CD14-positive monocyte (primary cell): ENCODE data around the gene GTF2H2. TPM values are rescaled to one million over a fixed set of nuclear protein-coding genes. Genes with fewer than 3 reads are reported as not detected.

Source experiments
- DNase-seq, 3 donors: peaks; one replicate each; pipeline ENCODE4 v3.0.0-alpha.2; 2011 to 2022
- H2AFZ ChIP-seq: 2 replicates; pipeline ENCODE4 v1.6.0; 2012; ENCODE audit warnings: mild to moderate bottlenecking, low read depth, low read length, inconsistent platforms; ENCODE audit not compliant: insufficient read depth, poor library complexity, severe bottlenecking
- H3K27ac ChIP-seq, 2 donors: 1 replicate in 1 of 2; 2 replicates in 1 of 2; pipeline ENCODE4 v1.5.1; 2012 to 2013; ENCODE audit warnings: low read length in 2 of 2, control low read depth in 1 of 2, inconsistent platforms in 1 of 2, low read depth in 1 of 2, mild to moderate bottlenecking in 1 of 2
- H3K27me3 ChIP-seq, 2 donors: one replicate each; pipeline versions ENCODE4 v1.6.0 to v1.6.1; 2011 to 2013; ENCODE audit warnings: low read length in 2 of 2; ENCODE audit not compliant: control insufficient read depth in 2 of 2, insufficient read depth in 2 of 2
- H3K36me3 ChIP-seq, 2 donors: replicated peaks in 1 of 2; 1 replicate in 1 of 2; 2 replicates in 1 of 2; pipeline versions ENCODE4 v1.5.1 to v1.6.1; 2012 to 2013; ENCODE audit warnings: low read length in 2 of 2, control low read depth in 1 of 2, inconsistent platforms in 1 of 2, mild to moderate bottlenecking in 1 of 2; ENCODE audit not compliant: insufficient read depth in 2 of 2, control insufficient read depth in 1 of 2
- H3K4me1 ChIP-seq, 2 donors: 1 replicate in 1 of 2; 2 replicates in 1 of 2; pipeline versions ENCODE4 v1.5.1 to v1.6.1; 2012 to 2013; ENCODE audit warnings: low read length in 2 of 2, control low read depth in 1 of 2, inconsistent platforms in 1 of 2, mild to moderate bottlenecking in 1 of 2, moderate library complexity in 1 of 2; ENCODE audit not compliant: insufficient read depth in 2 of 2, control insufficient read depth in 1 of 2
- H3K4me2 ChIP-seq: replicated peaks from 2 replicates; pipeline ENCODE3; 2012; ENCODE audit warnings: low read length, moderate library complexity, mild to moderate bottlenecking; ENCODE audit not compliant: poor library complexity, severe bottlenecking; ENCODE audit errors: extremely low read depth
- H3K4me3 ChIP-seq, 3 experiments: fragments of 200-600 bp in 1 of 3; sonication (generic) in 1 of 3; replicated peaks in 1 of 3; 1 replicate in 2 of 3; 2 replicates in 1 of 3; pipeline ENCODE4 v1.5.1; 2011 to 2013; ENCODE audit warnings: low read length in 3 of 3, mild to moderate bottlenecking in 3 of 3, control low read depth in 2 of 3, low read depth in 2 of 3, inconsistent platforms in 1 of 3, moderate library complexity in 1 of 3
- H3K79me2 ChIP-seq: 2 replicates; pipeline ENCODE4 v1.6.0; 2012; ENCODE audit warnings: mild to moderate bottlenecking, control low read depth, inconsistent platforms, low read length, moderate library complexity; ENCODE audit not compliant: insufficient read depth
- H3K9ac ChIP-seq: 2 replicates; pipeline ENCODE4 v1.6.0; 2017; ENCODE audit warnings: low read length, mild to moderate bottlenecking; ENCODE audit not compliant: insufficient read depth, poor library complexity, severe bottlenecking
- H3K9me3 ChIP-seq, 2 donors: replicated peaks in 1 of 2; 1 replicate in 1 of 2; 2 replicates in 1 of 2; pipeline versions ENCODE4 v1.5.1 to v1.6.1; 2012 to 2013; ENCODE audit warnings: low read length in 2 of 2, control low read depth in 1 of 2; ENCODE audit not compliant: control insufficient read depth in 1 of 2, insufficient read depth in 1 of 2
- H4K20me1 ChIP-seq: 2 replicates; pipeline ENCODE4 v1.6.0; 2012; ENCODE audit warnings: mild to moderate bottlenecking, low read length, control low read depth, moderate library complexity; ENCODE audit not compliant: insufficient read depth
- H3K27ac Mint-ChIP-seq, 7 donors: one replicate each; pipeline ENCODE4 v1.8.0; 2020; ENCODE audit warnings: mild to moderate bottlenecking in 7 of 7, mixed read lengths in 7 of 7, moderate library complexity in 6 of 7, inconsistent platforms in 2 of 7
- H3K27me3 Mint-ChIP-seq, 3 donors: one replicate each; pipeline ENCODE4 v1.8.0; 2021 to 2022; ENCODE audit warnings: low read depth in 3 of 3, mild to moderate bottlenecking in 3 of 3, mixed read lengths in 3 of 3, moderate library complexity in 3 of 3, inconsistent platforms in 1 of 3
- H3K36me3 Mint-ChIP-seq, 2 donors: one replicate each; pipeline ENCODE4 v1.8.0; 2020; ENCODE audit warnings: mixed read lengths in 2 of 2, inconsistent platforms in 1 of 2, mild to moderate bottlenecking in 1 of 2
- H3K4me1 Mint-ChIP-seq: one replicate; pipeline ENCODE4 v1.8.0; 2020; ENCODE audit warnings: mild to moderate bottlenecking, mixed read lengths
- H3K4me3 Mint-ChIP-seq, 2 donors: one replicate each; pipeline ENCODE4 v1.8.0; 2020; ENCODE audit warnings: mild to moderate bottlenecking in 2 of 2, mixed read lengths in 2 of 2, moderate library complexity in 1 of 2
- H3K9me3 Mint-ChIP-seq, 7 donors: one replicate each; pipeline ENCODE4 v1.8.0; 2020 to 2022; ENCODE audit warnings: mixed read lengths in 7 of 7, mild to moderate bottlenecking in 6 of 7, moderate library complexity in 6 of 7, inconsistent platforms in 2 of 7
- CTCF ChIP-seq: fragments of 200-600 bp; IDR thresholded peaks from one replicate; pipeline ENCODE4 v1.8.0; 2022; ENCODE audit warnings: antibody characterized with exemption, mild to moderate bottlenecking
- WGBS: methylation state at CpG from one replicate; pipeline ENCODE4 v1.1.5; 2013; ENCODE audit warnings: missing lambda C conversion rate; ENCODE audit not compliant: insufficient coverage; 5-methylcytosine and 5-hydroxymethylcytosine counted together
- intact Hi-C, 2 donors: fragments of 100-400 bp; cut with micrococcal nuclease; formaldehyde crosslinking; loops; one replicate each; pipeline versions ENCODE4 v1.15.0 to v1.15.1; 2023
- polyA plus RNA-seq, 3 donors: library from polyadenylated mRNA; depleted of rRNA in 1 of 3; unstranded in 2 of 3; stranded (reverse) in 1 of 3; fragments of 300-500 nt in 2 of 3; fragments of >200 nt in 1 of 3; fragmentation: Illumina TruSeq in 2 of 3; gene quantifications; 1 replicate in 2 of 3; 2 replicates in 1 of 3; pipeline ENCODE4 v1.2.3, GENCODE V29; 2012 to 2021

Gene GTF2H2
- polyA plus RNA-seq, 3 donors = 3.7 to 9.7 (median 5.9) TPM

- no peak for DNase-seq
- 63% methylated on average over 6 of the region's 8 CpGs for WGBS
Observed at GRCh38 chr5:71014176-71014575, 53.3 kb downstream of the GTF2H2 start.

DNA sequence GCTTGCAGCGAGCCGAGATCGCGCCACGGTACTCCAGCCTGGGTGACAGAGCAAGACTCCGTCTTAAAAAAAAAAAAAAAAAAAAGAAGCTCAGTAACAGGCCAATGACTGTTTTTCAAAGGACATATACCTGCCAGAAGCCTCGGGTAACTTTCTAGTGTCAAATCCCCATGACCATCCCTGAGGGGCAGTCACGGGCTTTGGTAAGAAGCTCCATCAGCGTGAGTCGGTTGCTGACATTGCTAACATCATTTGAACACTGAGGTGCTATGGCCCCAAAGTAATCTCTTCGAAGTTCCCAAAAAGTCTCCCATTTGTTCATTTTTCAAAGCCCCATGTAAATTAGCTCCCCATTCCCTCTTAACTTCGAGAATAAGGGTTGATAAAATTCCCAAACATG lies 53.9 kb downstream of the GTF2H2 start:
- Mint-ChIP-seq H3K36me3 (peaks cover 34 to 56% of the 10 kb centered on the region in 2 donors), H3K27ac (peak overlapping the region in 5 of 7 donors; percentile 25 to 88 (median 57))

More at GRCh38 chr5:71014176-71014575, 53.3 kb downstream of the GTF2H2 start:
- Mint-ChIP-seq H3K4me3 (no peak overlapping the region), H3K27me3 (no peaks in the 10 kb centered on the region), H3K9me3 (no peaks in the 10 kb centered on the region), H3K4me1 (peaks cover 26% of the 10 kb centered on the region), H3K36me3 (peaks cover 33 to 55% of the 10 kb centered on the region in 2 donors), H3K27ac (peak overlapping the region; percentile 43 to 86 (median 78))
- Histone ChIP-seq H2AFZ (no peak overlapping the region), H3K4me2 (no peak overlapping the region), H3K9ac (peak overlapping the region; percentile 4), H4K20me1 (peaks cover 61% of the 10 kb centered on the region), H3K27ac (peak overlapping the region; percentile 14 to 70), H3K36me3 (peaks cover 38 to 53% of the 10 kb centered on the region in 2 donors), H3K4me1 (peaks cover 12 to 13% of the 10 kb centered on the region in 2 donors), H3K79me2 (peaks cover 72% of the 10 kb centered on the region), H3K9me3 (no peaks in the 10 kb centered on the region), H3K4me3 (no peak overlapping the region), H3K27me3 (no peaks in the 10 kb centered on the region)
- intact Hi-C loops = no loop called here
- TF ChIP-seq CTCF = no peak

More for the DNA sequence above, 53.9 kb downstream of the GTF2H2 start:
- Mint-ChIP-seq H3K9me3 (no peaks in the 10 kb centered on the region), H3K4me1 (peaks cover 26% of the 10 kb centered on the region), H3K4me3 (no peak overlapping the region), H3K27me3 (no peaks in the 10 kb centered on the region)
- intact Hi-C loops = no loop called here
- H4K20me1 ChIP-seq = peaks cover 62% of the 10 kb centered on the region
- TF ChIP-seq CTCF = no peak
- DNase-seq = no peak
- no peak overlapping the region for H3K4me3 ChIP-seq
- no peaks in the 10 kb centered on the region for H3K27me3 ChIP-seq
- H3K27ac ChIP-seq = peak overlapping the region in 1 of 2 donors; percentile 70
- WGBS = 89% methylated on average over 7 of the region's 12 CpGs
- peaks cover 38 to 53% of the 10 kb centered on the region in 2 donors for H3K36me3 ChIP-seq
- H3K79me2 ChIP-seq = peaks cover 73% of the 10 kb centered on the region
- H3K9me3 ChIP-seq = no peaks in the 10 kb centered on the region
- H3K4me2 ChIP-seq = no peak overlapping the region
- H3K4me1 ChIP-seq = peaks cover 12 to 13% of the 10 kb centered on the region in 2 donors
- no peak overlapping the region for H3K9ac ChIP-seq
- no peak overlapping the region for H2AFZ ChIP-seq
